Stimulated activated CD8-positive, alpha-beta memory T cell treated with anti-CD3 and anti-CD28 coated beads, Interleukin-15, amount 100 ng/mL, for 1 hour (primary cell): ENCODE measurements around the gene SORBS1.

Source experiments
- DNase-seq: peaks from one replicate; pipeline ENCODE4 v3.0.0-alpha.2; 2020; ENCODE audit warnings: low read depth

Gene SORBS1

DNA sequence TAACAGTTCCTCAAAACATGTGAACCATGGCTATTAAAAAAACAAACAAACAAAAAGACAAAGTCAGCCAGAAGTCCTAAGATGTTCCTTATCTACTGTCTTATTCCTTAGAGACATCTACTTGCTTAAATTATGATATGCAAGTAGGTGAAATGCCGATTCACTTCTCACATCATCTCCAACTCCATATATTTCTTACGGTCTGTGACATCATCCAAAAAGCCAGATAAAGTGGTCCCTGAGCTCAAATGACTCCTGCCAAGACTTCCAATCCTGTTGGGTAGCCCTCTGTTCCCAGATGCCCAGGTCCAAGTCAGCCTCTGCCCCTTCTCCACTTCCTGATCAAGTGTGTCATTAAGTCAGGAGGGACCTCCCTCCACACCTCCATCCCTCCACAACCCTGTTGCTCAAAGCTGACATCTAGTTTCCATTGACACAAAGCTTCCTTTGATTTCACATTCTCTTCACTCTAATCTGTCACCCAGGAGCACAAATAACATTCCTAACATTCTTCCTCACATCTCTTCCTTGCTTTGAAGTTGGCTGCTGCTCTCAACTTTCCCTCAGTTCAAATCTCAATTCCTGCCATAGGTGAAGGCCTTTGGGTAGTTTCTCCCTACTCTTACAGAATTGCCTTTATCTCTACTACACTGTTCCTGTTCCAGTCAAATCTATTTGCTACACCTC, 214.3 kb downstream of the SORBS1 start:
- DNase-seq, result no peak

DNA sequence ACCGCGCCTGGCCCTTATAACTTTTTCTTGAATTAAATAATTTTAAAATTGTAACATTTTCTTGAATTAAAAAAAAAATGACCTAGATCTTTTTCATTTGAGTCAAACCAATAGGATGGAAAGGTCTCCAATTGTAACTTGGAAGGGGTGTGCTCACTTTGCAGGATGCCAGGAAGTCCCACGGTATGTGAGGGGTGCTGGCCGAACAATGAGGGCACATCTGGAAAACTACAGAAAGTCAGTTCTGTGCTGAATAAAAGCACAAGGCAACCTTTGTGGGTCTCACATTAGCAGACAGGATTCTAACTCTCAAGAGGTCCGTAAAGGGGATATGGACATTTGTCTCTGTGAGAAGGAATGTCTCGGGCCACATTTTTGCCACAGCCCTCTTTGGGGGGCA, 217.6 kb downstream of the SORBS1 start:
- DNase-seq, result no peak

DNA sequence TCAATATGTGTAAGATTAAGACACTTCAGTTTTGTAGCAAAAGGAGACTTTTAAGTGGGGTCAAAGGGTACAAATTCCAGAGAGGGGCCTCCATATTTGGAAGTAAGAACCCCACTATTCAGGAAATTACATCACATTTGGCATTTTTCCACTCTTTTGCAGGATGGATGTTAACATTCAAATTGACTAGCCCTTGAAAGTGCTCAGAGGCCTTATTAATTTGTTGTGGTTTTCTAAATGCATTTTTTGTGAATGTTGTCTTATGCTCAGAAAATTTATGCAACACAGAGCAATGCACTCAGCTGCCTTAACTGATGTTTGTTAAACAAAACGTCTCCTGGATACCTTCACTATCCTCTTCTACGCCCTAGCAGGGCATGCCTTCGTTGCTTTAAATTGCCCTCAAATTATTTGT, 219.4 kb downstream of the SORBS1 start:
- DNase-seq, result no peak

DNA sequence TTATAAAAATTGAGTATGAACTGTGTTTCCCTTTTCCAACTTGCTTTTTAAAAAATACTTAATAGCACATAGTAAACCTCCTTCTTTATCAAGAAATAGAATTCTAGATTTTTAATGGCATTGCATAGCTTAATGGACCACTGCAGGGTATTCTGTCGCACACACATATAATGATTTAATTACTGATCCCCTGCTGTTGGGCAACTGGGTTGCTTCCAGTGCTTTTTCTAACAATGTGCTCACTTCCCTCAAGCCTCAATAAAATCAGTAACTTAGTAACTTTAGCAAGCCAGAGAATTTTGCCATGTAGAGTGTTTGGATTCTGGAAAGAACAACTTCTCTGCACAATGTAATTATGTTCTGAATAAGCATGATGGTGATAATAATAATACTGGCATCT, 221.3 kb downstream of the SORBS1 start:
- no peak for DNase-seq

DNA sequence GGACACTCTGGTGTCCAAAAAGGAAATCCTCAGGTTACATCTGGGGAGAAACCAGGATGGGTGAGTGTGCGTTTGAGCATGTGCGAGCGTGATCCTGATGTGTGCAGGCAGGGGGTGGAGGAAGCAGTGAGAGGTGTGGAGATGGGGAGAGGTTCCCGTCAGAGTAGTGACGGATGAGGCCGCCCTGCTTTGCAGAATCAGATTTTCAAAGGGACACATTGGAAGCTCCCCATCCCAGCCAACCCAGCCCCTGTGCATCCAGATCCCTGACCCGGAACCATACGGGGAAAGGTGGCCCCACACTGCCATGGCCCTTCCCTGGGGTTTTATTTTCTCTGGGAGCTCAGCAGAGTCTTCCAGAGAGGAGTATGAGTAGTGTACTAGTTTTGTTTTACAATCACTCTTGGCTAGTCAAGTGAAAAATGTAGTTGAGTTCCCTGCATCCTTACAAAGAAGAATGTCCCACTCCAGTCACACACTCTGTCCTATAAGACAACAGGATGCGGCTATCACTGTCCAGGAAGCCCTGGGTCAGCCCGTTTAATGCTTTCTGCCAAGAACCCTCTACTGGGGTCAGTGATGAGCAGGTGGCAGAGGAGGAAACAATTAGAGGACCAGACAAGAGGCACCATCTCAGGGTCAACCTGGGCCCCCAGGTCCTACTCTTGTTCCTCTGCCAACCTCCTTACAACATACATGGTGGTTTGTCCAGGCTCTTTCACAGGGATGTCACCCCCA, 223.6 kb downstream of the SORBS1 start:
- DNase-seq, result no peak

DNA sequence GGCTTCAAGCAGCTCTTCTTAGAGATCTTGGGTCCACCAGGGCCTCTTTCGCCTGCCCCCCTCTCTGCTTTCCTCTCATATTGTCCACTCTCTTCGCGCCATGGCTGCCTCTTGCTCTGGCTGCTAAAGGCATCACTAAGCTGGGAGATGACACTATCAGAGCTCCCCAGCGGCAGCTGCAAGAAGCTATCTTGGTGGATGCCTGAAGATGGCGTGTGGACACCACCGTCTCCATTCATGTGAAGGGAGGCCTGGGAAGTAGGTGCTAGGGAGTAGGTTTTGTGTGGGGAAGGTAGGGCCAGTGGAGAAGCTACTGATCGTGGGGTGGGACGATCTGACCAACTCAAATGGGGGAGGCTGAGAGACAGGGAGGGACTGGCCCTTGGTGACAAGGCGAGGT, 224.5 kb downstream of the SORBS1 start:
- DNase-seq, result no peak

DNA sequence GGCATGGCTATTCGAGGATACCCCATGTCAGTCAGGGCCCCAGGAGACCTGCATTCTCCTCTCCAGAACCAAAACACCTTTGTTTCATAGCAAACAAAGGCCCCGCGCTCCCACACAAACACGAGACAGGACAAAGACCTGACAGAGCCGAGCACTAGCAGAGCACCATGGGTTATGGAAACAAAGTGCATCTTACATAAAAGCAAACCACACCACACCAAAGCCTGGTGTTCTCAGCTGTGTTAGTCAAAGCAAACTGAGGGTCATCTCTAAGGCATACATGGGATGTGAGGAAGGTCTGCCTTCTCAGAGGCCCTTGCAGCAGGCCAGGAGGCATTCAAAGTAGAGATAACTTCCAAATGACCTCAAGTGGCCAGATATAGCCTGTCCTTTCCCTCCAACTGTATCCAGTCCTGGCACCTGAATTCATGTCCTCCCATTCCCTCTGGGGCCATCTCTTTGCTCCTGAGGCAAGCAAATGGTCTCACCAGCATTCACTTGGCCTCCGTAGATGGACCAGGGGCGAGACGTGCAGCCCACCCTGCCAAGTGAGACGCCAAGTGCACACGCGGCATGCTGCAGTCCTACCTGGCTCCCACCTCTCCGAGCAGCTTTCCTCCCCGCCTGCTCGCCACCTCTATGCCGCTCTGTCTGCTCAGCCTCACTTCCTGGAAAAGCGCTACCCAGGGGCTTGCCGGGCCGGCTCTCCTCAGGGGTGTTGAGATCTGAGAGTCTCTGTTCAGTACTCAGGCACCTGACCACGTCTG, 225.1 kb downstream of the SORBS1 start:
- DNase-seq, result no peak

DNA sequence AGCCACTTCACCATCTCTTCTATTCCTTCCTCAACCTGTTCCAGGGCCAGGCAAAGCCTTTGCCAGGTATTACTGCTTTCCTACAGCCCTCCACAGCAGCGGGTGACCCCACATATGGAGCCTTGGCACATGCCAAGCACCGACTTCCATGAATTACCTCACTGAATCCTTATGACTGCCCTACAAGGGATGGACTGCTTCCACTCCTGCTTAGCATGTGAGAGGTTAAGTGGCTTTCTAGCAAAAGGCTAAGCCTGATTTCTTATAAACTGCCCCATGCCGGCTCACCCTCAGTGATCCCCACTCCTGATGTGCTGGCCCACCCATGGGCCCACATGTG, 226.4 kb downstream of the SORBS1 start:
- DNase-seq, result no peak

DNA sequence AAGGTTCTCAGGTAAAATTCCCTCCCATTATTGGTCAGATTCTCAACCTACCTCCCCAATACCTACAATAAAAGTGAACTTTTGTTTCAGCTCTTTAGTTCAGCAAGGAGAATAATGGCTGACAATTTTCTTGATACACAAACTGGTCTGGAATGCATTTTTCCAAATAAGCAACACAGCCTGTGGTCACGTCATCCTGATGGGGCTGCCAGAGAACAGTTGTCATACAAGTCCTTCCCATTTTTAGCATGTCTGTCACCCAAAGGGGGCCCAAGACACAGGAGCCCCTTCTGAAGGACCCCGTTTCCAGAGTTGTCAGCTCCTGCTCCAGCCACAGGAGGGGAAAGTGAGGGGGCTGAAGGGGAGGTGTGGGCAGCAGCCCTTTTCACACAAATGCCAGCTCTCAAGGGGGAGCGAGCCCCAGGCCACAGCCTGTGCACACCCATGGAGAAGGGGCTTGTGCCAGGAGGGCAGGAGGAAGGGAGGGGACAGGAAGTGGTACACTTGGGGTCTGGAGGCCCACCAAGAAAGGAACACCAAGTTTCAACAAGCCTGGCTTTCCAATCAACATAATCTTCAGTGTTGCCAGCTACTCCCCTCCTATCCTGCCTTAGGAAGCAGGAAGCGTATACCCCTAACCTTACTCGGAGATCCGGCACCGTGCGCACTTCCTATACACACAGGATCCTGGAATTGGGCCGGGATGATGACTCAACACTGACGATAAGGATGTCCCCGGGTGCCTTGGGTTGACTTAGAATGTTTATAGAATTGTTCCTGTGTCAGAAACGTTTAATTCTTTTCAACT, 227.0 kb downstream of the SORBS1 start:
- DNase-seq, result no peak

DNA sequence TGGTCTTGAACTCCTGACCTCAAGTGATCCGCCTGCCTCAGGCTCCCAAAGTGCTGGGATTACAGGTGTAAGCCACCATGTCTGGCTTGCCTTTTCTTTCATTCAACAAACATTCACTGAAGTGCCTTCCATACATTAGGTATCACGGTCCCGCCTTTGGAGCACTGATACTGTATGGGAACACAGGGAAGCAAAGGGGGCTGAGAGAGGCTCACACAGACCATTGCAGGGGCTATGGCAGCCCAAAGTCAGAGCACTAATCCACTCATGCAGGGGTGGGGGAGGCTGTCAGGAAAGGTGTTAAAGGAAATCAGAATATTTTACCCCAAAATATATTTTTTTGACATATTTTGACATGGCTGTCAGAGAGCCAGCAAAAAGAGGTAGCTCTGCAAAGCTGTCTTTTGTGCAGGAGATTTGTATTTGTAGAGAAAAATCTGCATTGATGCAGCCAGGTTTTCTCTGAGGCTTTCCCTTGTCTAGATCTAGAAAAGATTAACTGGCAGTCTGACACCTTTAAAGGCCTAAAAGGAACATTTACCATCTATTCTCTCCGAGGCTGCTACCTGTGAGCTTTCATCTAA, 228.4 kb downstream of the SORBS1 start:
- DNase-seq, result no peak

DNA sequence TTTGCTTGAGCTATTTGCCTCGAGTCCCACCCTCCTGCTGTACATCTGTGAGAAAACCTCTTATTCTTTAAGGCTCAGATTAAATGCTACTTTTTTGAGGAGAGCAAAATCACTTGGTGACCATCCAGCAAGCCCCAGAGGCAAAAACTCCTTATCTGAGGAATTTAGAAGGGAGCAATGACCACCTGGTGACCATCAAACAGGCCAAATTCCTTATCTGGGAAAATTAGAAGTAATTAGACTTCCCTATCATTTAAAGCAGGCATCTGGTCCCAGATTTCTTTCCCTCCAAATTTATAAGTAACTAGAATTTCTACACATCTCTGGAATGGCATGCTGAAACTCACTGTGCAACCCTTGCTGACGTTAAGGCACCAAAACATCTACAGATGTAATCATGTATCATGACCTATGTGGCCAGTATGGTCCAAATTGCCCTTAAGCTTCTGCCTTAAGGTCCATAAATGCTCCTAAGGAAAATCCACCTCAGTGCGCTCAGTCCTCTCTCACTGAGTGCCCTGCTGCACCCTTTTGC, 229.5 kb downstream of the SORBS1 start:
- DNase-seq, result no peak

DNA sequence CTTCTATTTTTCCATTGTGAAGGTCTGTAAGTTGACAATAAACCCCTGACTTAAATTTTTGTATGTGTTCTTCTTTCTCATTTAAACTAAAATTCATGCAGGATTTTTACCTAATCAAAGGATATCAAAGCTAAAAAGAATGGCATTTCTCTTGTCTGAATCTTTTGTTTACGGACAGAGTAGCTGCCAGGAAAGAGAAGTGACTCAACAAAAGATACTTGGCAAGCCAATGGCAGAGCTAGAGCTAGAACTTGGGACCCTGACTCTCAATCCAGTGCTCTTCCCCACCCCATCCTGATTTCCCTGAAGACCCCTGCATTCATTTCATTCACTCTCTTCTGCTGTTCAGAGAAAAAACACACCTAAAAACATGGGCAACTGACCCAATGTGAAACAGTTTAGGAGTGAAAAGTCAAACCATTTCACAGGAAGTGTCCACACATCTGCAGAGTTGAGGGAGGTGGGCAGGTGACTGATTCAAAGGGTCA, 230.2 kb downstream of the SORBS1 start:
- no peak for DNase-seq

DNA sequence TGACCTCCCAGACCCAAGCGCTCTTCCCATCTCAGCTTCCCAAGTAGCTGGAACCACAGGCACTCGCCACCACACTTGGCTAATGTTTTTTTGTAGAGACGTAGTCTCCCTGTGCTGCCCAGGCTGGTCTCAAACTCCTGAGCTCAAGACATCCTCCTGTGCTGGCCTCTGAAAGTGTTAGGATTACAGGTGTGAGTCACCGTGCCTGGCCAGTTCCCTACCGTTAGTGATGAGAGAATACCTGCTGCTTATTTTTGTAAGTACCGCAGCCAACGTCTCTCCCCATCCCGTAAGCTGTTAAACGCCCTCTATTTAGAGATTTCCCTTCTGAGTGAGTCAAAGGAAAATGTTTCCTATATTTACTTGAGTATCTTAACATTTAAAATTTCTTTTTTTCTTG, 231.9 kb downstream of the SORBS1 start:
- DNase-seq, result no peak

DNA sequence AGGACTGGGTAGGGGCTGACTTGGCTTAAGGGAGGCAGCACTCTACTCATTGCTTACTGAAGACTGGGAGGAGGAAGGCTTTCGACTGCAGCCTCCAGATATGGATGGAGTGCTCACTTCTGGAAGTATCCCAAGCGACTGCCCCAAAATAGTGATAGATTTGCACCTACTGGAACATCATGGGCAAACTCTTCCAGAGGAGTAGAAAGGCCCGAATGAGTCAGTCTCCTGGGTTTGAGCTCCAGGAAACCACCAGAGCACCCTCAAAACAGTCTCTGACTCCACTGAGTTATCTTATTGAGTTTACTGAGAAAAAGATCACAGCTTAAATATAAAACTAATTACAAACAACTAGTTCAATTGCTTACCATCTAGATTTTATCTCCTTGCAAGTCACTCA, 233.2 kb downstream of the SORBS1 start:
- DNase-seq, result no peak

DNA sequence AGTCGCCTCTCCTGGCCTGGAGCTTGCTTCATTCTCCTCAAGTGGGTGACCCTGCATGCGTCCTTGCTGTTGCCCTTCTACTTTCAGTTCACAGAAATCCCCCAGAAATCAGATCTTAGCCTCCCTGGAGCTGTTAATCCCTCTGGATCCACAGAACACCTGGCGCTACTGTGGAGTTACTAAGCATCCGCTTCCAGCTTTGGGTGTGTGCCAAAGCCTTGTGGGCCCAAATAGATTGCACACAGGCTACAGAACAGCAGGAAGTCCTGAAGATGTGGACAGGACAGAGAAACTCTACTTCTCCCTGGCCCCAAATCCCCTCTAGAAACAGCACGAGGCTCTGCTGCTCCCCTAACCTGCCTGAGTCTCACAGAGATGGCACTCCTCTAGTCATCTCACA, 233.8 kb downstream of the SORBS1 start:
- no peak for DNase-seq

DNA sequence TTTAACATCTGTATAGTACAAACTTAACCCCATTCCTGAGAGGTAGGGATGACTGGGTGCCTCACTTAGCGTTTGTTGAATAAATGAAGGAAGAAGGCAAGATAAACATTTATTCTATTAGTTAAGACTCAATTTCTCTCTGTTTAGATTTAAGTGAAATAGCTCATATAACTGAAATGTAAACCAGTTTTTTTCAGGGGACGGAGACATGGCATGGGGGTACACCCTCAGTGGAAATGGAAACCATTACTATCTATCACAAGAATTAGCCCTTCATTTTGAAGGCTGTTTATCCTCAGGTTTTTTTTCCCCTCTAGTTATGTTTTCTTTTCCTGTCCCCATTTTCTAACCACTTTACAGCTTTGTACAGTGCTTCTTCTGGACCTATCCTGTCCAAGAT, 234.8 kb downstream of the SORBS1 start:
- DNase-seq, result no peak

DNA sequence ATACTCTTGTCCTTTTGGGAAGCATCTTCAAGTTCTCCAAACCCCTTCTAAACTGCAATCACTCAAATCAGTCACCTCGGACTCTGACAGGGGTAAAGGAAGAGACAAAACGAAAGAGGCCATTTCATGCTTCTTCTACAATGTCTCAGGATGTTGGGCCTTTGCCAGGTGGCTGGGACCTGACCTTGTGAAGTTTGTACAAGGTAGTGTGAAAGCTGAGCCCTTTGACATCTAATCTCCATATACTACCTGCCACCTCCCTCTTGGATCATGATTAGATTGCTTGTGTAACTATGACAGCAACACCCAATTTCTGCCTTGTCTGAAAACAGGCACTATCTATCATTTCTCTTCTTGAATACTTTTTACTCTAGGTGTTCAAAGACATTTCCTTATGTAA, 235.3 kb downstream of the SORBS1 start:
- no peak for DNase-seq

DNA sequence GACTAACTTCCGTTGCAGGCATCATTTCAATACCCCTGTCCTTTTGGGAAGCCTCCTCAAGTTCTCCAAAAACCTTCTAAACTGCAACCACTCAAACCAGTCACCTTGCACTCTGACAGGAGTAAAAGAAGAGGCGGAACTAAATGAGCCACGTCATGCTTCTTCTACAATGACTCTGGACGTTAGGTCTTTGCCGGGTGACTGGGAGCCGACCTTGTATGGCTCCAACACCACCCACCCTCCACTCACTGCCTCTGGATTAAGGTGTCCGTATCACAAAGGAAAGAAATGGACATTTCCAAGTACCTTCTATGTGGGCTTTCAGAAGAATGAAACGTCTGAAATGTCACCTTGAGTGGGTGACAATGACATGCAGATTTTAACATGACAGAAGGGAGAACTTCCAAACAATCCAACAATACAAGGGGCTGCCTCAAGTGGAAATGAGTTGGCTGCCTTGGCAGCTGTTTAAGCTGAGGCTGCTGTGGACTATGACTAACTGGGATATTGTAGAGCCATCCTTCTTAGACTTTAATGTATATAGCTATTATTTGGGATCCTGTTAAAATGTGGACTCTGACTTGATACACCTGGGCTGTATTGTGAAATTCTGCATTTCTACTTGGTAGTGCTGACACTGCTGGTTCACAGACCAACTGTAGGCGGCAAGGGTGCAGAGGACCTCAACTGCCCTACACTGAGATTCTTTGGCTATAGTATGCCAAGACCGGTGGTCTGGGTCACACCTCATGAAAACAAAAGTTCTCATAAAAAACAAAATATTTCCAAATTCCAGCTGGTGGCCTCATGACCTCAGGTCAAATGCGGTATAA, 236.5 kb downstream of the SORBS1 start:
- no peak for DNase-seq

DNA sequence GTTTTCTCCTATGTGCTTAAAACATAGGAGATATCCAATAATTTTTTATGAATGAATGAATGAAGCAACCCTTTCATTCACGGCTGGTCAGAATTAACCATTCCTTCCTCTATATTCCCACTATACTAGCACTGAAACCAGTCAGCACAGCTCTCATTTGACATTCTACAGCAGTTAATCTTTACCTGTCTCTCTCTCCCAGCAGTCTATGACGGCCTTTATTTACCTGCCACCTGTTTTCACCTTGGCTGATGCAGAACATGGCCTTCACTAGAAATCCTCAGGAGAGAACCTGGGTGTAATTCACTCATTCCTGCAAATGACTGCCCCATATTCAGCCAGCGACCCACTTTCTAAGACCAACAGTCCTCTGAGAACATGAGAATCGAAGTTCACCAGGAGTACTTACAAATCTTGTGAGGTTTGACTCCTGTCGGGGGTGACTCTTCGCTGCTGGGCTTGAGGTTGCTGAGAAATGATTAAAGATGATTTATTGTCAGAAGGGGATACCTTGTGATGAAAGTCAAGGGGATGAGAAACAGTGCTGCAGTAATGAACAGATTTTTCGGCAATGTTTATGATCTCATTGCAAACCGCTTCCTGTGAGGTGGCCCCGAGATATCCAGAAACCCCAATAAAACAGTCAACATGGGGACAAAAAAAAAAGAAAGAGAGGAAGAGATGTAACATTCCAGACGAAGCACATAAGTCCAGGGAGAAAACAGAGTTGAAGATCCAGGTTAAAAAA, 239.4 kb downstream of the SORBS1 start:
- DNase-seq, result no peak

DNA sequence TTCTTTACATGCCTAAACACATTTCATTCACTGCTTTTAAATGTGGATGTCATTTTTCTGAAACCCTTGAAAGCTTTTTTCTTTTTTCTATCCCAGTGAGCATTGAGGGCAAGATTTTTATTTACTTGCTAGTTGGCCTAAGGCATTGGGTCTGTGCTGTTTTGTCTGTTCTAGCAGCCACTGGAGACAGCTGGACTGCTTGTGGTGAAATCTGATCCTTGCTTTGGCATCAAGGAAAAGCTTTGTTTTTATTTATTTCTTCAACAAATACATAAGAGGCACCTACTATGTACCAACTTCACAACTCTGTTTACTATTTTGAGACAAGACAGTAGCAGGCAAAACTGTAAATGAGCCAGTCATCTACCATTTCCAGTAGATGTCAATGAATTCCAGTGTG, 241.9 kb downstream of the SORBS1 start:
- DNase-seq, result no peak
